Astrocyte of the spinal cord (primary cell): Measurements from ENCODE around the gene HYAL3.

Experiments used
- DNase-seq: peaks from one replicate; pipeline ENCODE4 v3.0.0; 2011; ENCODE audit warnings: low read depth, low spot score
- H3K4me3 ChIP-seq: 2 replicates; pipeline ENCODE4 v1.5.1; 2011; ENCODE audit warnings: low read depth, mild to moderate bottlenecking, low read length, moderate library complexity
- CTCF ChIP-seq: IDR thresholded peaks from 2 replicates; pipeline ENCODE4 v1.5.1; 2012; ENCODE audit warnings: low read depth, mild to moderate bottlenecking, low read length, inconsistent platforms
- in situ Hi-C: cut with HindIII; loops from 2 replicates; pipeline ENCODE4 v1.10.0; 2017; ENCODE audit warnings: low sequenced_read_pairs

The HYAL3 gene

DNA sequence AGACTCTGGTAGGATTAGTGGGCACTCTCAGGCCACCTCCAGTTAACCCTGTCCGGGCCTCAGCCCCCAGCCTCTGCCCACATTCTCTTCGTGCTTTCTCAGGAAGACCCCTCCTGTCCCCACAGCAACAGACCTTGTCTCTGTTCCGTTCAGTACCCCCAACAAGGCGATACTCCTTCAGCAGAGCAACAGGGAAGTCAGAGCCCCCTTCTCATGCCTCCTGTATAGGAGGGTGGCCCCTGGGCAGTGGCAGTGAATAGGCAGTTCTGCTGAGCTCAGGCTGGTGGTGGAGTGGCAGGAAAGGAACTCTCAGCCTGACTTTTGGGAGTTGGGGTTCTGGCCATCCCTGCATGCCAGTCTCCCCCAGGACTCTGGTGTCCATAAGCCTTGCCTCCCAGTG, 29.7 kb downstream of the HYAL3 start:
- TF ChIP-seq CTCF: no peak
- no peak overlapping the region for H3K4me3 ChIP-seq
- in situ Hi-C loops: no loop called here
- DNase-seq: no peak

- in situ Hi-C loops: no loop called here
- DNase-seq: no peak
- no peak for TF ChIP-seq CTCF
- peak within 1 kb of the TSS; percentile 42 for H3K4me3 ChIP-seq
Measured at GRCh38 chr3:50268703-50269451, 30.3 kb downstream of the HYAL3 start, which contains the start of gene SEMA3B. Gene SEMA3B (plus strand): TSS chr3:50269147. CDS start chr3:50269241, 94 bp downstream.

GRCh38 chr3:50268276-50268675, 30.9 kb downstream of the HYAL3 start:
- TF ChIP-seq CTCF: no peak
- H3K4me3 ChIP-seq: no peak overlapping the region
- no peak for DNase-seq
- in situ Hi-C loops: no loop called here

DNA sequence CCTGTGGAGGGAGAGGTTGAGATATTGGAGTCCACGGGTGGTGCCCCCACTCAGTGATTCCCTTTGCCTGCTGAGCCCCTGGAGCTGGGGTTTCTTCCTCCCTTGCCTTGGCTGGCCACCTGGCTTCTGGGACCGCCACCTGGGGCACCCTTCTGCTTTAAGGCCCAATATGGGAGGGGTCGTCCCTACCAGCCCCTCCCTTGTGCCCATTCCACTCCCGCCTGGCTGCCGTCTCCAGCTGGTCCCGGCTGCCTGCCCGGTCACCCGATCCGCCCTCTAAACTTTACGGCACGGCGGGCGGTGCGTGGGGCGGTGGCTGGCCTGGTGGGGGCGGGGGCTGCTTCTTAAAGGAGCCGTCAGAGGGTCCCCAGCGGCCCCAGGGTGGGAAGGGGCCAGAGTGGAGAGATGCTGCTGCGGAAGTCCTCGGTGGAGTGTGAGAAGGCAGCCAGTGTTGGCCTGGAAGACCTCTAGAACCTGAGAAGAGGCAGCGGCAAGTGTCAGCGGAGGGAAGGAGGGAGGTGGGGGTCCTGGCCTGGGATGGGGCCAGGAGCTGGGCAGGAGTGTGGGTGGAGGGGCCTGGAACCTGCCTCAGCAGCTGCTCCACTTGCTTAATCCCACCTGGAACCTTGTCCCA, 31.8 kb downstream of the HYAL3 start:
- in situ Hi-C loops: no loop called here
- H3K4me3 ChIP-seq: peak overlapping the region; percentile 42
- TF ChIP-seq CTCF: no peak
- no peak for DNase-seq

- no peak for DNase-seq
- no peak for TF ChIP-seq CTCF
- in situ Hi-C loops: no loop called here
- H3K4me3 ChIP-seq: peak overlapping the region; percentile 42
Measured at GRCh38 chr3:50266836-50267235, 32.4 kb downstream of the HYAL3 start.

DNA sequence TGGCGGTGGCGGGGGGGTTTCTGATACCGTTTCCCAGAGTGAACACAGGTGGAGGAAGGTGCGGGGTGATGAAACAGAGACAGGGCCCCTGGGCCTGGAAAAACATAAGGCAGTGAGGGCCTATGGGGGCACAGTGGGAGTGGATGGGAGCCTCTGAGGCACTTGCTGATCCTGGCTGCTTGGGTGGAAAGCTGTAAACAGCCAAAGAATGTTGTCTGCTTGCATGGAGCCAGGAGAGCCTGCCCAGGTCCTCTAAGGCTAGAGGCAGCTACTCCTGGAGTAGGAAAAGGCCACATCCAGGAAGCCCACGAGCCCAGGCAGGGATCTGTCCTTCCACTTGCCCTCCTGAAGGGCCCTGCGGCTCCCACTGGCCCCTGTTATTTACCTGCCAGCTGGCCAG, 33.2 kb downstream of the HYAL3 start:
- no peak overlapping the region for H3K4me3 ChIP-seq
- in situ Hi-C loops: no loop called here

More for the DNA sequence above, 33.2 kb downstream of the HYAL3 start:
- no peak for TF ChIP-seq CTCF
- DNase-seq: no peak
